Activated CD4-positive, CD25-positive, alpha-beta regulatory T cell treated with anti-CD3 and anti-CD28 coated beads, Interleukin-2, amount 50 U/mL, for 24 hours (primary cell): ENCODE measurements around the gene ZFP3.
"Not testable (repeated sequence)": the region's sequence is repeated elsewhere in the genome, so short reads cannot be mapped to it uniquely, and the experiment has no call there.

ENCODE experiments used
- ATAC-seq, 2 donors: fragments of 150-1000 bp; cut with Tn5 transposase; one replicate each; pipeline ENCODE4 v1.10.0; 2021; ENCODE audit warnings: mild to moderate bottlenecking in 1 of 2, moderate library complexity in 1 of 2

ZFP3 gene

DNA sequence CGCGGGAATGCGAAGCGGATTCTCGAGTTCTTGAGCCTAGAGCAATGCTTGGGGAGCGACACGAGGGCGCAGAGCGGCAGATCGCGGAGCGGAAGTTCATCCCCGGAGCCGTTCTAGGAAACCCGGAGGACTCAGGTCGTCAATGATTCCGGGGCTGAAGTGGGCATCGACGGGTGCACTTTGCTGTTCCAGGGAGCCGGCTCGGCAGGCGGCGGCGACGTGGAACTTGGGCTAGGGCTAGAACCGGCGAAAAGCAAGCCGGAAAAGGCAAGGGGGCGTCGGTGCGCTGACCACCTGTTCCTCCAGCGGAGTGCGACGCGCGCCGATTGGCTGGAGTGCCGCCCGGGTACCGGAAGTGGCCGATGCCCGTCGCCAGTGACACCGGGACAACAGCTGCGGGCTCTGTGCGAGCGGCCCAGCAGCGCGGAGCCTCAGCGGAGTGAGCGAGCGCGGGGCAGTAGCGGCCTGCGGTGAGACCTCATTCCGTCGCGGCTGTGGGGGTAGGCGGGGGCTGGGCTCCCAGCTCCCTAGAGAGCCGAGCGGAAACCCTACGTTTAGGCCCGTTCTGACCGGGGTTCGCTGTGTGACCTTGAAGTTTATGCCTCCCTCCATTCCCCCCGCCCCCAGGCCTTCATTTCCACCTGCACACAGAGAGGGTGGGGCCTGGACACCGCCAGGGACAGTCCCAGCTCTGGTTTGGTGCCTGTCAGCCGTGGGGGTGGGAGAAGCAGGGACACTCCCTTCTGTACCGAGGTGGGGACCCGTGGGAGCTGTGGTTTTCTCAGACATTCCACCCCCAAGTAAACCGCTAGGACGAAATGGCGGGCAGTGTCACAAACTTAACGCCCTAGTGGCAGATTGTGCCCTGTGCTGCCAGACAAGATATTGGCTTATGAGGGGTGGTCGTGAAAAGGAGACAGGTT, at the start of gene ZFP3:
TSS of gene ZFP3 (plus strand) at position 362 of the 923 bp plus-strand sequence. CDS start 13,038 bp downstream, outside the sequence.
- ATAC-seq: peak; percentile 89

- ATAC-seq: not testable (repeated sequence)
Measured at GRCh38 chr17:5030168-5030567, 48.1 kb upstream of the ZFP3 start.

DNA sequence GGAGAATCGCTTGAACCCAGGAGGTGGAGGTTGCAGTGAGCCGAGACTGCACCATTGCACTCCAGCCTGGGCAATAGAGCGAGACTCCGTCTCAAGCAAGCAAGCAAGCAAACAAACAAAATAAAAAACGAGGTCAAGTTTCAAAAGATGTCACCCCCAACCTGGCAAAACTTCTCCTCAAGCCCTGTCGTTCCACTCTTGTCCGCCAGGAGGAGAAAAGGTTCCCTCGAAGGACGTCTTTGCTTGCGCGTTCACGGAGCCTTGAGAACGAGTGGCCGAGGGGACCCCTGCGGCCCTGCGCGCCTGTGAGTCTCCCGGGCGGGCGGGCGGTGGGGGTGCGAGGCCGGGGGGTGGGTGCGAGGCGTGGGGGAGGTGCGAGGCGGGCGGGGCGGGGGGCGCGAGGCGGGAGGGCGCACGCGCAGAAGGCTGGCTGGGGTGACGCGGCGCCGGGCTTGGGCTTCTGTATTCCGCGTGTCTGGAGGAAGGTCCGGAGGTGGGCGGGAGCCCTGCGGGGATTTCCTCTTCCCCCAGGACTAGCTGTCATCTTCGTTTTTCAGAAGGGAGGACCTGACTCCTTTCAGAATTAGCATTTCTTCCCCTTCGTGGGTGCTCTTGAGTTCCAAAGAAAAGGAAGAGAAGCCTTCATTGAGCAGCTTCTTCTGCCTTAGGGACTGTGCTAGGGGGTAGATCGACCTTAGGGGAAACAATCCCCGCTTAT, 46.7 kb upstream of the ZFP3 start:
- ATAC-seq: peak; percentile 86 to 89

GRCh38 chr17:5032865-5033264, 45.4 kb upstream of the ZFP3 start:
- ATAC-seq: no peak

DNA sequence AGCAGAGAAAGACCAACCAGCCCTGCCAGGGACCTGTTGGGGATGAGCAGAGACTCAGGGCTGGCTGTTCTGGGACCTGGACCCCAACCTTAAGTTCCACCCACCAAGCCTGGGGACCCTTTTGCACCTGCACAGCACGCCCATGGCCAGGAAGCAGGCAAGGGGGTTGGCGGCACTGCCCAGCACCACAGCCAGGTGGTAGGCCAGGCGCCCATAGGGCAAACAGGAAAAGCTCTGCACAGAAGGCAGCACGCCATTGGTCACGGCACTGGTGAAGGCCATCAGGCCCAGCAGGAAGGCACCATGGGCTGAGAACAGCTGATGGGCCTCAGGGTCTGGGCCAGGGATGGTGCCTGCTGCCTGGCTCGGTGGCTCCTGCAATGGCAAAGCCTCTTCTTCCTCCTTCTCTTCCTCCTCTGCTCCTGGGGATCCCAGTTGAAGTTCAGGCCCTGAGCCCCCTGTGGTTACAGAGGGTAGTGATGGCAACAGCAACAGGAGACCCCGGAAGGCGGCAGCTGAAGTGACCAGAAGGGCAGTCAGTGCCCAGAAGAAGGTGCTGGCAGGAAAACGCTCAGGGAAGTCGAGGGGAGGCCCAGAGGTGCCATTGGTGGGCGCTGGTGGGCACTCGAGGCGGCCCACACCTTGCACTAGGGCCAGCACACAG, 44.8 kb upstream of the ZFP3 start:
- ATAC-seq: no peak

DNA sequence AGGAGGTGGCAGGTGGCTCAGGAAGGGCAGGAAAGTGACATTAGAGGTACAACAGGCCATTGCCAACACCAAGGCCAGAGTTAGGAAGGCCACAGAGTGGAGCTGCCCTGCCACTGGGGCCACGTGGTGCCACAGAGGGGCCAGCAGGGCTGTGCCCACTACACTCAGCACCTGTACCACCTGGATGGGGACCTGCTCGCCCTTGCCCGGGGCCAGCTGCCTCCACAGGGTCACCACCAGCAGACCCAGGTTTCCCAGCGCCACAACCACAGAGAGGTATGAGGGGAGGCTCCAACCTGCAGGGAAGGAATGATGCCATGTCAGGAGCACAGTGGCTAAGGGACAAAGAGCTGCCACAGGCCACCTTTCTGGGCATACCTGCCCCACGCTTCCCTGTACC, 44.2 kb upstream of the ZFP3 start:
- ATAC-seq: no peak

- no peak for ATAC-seq
Measured at GRCh38 chr17:5034651-5035050, 43.6 kb upstream of the ZFP3 start.

DNA sequence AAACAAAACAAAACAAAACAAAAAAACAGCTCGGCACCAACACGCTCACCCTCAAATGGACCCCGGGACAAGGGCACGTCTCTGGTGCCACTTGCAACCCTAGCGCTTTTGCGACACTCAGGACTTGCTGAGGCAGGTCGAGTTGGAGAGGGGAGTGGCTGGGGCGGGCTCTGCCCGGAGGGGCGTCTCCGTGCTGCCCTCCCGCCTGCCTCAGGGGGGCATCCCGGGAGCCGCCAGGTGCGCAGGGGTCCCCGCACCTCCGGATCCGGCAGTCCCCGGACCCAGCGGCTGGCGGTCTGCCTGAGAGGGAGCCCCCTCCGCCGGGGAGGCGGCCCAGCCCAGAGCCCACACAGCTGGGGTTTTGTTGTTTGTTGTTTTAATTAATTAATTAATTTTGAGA, 43.0 kb upstream of the ZFP3 start, which contains the start of gene SLC52A1:
TSS of gene SLC52A1 (minus strand) at position 112 of the 400 bp plus-strand sequence. CDS start 820 bp downstream, outside the sequence.
- ATAC-seq: no peak

DNA sequence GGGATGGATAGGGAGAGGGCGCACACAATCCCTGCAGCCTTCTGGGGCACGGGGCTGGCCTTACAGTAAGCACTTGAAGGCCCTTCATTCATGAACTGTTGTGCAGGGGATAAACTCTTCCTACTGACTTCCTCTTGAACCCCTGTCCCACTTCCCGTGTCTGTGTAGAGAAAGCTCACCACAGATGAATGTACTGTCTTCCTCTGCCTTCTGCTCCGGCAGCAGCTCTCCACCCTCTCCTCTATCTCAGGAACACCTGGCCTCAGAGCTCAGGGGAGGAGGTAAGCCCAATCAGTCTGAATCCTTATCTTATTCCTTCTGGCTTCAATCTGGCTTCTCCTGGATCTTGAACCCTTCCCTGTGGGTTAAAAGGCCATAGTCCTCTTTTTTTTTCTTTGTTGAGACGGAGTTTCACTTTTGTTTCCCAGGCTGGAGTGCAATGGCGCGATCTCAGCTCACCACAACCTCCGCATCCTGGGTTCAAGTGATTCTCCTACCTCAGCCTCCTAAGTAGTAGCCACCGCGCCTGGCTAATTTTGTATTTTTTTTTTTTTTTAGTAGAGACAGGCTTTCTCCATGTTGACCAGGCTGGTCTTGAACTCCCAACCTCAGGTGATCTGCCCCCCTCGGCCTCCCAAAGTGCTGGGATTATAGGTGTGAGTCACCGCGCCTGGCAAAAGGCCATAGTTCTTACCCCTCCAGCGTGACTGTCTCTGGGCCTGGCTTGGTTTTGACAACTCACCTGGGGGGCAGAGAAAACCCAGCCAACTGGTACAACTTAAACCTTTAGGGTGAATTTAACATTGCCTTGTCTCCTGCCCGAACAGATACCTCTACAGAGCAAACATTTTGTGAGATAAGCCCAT, 35.9 kb upstream of the ZFP3 start:
- peak in 1 of 2 donors; percentile 17 for ATAC-seq

- no peak for ATAC-seq
Measured at GRCh38 chr17:5043524-5043923, 34.7 kb upstream of the ZFP3 start.

GRCh38 chr17:5044630-5045029, 33.6 kb upstream of the ZFP3 start:
- ATAC-seq: no peak

GRCh38 chr17:5045496-5045895, 32.8 kb upstream of the ZFP3 start:
- ATAC-seq: no peak

DNA sequence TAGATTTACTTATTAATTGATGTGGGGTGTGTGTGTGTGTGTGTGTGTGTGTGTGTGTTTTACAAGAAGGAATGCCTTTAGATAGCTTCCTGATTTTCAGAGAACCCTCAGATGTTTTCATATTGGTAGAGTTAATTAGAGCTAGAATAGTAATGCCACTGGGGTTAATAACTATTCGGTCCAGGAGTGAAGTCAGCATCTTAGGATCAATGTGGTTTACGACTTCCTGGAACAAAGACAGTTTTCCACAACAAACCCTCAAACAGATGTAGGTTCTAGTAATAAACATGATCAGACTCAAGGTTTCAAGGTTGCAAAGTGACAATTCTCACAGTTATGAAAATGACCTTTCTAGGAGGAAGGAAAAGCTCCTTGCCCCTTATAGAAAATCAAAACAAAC, 30.8 kb upstream of the ZFP3 start:
- no peak for ATAC-seq

DNA sequence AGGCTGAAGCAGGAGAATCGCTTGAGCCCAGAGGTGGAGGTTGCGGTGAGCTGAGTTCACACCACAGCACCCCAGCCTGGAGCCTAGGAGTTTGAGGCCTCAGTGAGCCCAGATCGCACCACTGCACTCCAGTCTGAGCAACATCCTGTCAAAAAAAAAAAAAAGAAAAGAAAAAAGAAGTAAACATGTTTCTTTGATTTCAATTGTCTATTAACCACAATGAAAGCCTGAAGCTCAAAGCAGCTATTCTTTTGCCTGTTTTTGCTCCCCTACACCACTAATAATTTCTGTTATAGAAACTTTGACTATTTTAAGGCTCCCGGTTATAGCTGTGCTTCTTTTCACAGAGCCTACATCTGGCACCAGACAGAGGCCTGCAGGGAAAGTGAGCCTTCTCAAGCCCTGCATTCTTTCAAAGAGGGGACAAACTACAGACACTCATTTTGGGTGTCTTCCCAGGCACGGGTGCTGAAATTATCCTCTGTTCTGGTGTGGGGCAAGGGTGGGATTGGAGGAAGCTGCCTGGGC, 28.9 kb upstream of the ZFP3 start:
- ATAC-seq: peak; percentile 80 to 86

DNA sequence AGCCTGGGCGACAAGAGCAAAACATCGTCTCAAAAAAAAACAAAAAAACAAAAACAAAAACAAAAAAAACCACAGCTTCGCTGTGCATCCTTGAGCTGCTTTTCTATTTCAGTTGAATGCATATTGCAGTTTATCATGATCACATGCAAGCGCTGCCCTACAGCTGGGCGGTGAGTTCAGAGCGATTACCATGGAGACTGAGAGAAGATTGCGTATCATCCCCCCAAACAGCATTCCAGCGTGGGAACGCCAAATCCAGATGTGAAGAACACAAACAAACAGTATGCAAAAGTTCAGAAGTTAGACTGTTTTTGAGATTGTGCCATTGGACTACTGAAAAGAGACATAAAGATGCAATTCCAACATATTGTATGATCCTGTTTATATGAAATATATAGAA, 28.0 kb upstream of the ZFP3 start:
- ATAC-seq: no peak

DNA sequence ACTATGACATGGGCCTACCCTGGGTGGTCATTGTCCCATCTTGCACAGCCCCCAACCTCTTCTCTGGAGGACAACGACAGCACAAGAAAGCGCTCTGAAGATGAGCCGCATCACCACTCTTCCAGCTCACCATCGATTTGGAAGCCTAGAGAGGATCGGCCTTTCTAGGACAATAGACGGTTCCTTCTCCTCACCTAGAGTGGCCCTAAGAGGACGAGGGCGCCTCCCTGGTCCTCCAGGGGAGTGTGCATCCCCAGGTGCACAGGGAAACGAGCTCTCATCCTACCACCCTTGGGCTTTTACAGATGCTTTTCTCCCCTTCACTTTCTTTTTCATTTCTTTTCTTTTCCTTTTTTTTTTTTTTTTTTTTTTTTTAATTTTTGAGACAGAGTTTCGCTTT, 22.7 kb upstream of the ZFP3 start:
- ATAC-seq: no peak

DNA sequence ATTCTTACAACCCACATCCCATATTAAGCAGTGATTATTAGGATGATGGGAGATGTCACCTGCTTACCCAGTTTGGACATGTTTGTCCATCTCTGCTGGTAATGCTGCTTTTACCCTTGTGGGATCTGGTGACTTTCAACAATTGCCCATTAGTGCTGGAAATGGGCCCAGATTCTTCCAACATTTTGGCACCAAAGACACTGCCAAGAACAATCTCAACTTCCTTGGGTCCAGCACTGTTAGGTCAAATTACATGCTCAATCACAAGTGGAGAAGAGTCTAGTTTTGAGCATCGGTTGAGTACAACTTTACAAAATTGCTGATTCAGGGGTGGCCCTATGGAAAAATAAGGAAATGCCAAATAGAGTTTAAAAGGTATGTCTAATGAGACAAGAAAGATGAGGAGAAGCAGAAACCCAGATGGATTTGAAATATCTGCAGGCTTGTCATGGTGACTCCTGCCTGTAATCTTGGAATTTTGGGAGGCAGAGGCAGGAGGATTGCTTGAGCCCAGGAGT, 13.0 kb upstream of the ZFP3 start:
- no peak for ATAC-seq

GRCh38 chr17:5068236-5068635, 10.0 kb upstream of the ZFP3 start:
- no peak for ATAC-seq

GRCh38 chr17:5069724-5070123, 8.5 kb upstream of the ZFP3 start:
- no peak for ATAC-seq

DNA sequence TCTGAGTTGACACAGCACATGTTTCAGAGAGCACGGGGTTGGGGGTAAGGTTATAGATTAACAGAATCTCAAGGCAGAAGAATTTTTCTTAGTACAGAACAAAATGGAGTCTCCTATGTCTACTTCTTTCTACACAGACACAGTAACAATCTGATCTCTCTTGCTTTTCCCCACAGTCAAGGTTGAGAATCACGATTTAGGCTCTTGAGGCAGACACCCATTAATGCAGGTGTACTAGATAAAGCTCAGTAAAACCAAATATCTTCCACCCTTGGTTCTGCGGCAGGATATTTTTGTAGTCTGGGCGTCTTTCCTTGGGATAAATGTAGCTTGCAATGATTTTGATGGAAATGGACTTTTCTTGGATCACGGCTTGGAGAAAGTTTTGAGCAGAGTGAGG, 2.8 kb upstream of the ZFP3 start:
- ATAC-seq: not testable (repeated sequence)

GRCh38 chr17:5077275-5077674, 992 bp upstream of the ZFP3 start:
- ATAC-seq: not testable (repeated sequence)

DNA sequence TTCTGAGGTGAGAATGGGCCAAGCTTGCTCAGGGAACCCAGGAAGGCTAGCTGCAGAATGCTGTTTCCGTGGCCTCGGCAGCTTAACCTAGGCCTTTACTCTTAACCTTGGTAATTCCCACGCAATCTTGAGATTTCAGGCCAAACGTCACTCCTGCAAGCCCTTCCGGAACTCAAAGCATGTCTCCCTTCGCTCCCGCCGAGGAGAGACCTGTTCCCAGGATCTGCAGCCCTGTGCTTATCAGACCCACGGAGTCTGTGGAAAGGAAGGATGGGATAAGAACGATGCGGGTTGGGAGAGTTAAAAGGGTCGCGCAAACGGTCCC, 524 bp upstream of the ZFP3 start:
- ATAC-seq: no peak
